HG02642 (cell line): Measurements from ENCODE around the gene VAMP5.
"Not testable (repeated sequence)": the region's sequence is repeated elsewhere in the genome, so short reads cannot be mapped to it uniquely, and the experiment has no call there.

Experiments
- ATAC-seq: cut with Tn5 transposase; IDR thresholded peaks from one replicate; pipeline ENCODE4 v1.9.1; 2021; ENCODE audit warnings: mild to moderate bottlenecking; ENCODE audit not compliant: unreplicated experiment, poor library complexity

Gene VAMP5

GRCh38 chr2:85582492-85582891 is 1.7 kb upstream of the VAMP5 start:
- ATAC-seq: no peak

- ATAC-seq: no peak
These were observed 421 bp upstream of the VAMP5 start for GRCh38 chr2:85583667-85584353.

GRCh38 chr2:85584857-85585780 is 888 bp downstream of the VAMP5 start:
- ATAC-seq: peak; percentile 43

GRCh38 chr2:85585781-85586105 is 1.5 kb downstream of the VAMP5 start:
- no peak for ATAC-seq

- ATAC-seq: no peak
These were observed 4.0 kb downstream of the VAMP5 start for GRCh38 chr2:85588236-85588635.

- ATAC-seq: no peak
These were observed 4.4 kb downstream of the VAMP5 start for GRCh38 chr2:85588645-85589044.

GRCh38 chr2:85589181-85589580 is 5.0 kb downstream of the VAMP5 start:
- ATAC-seq: no peak

- ATAC-seq: no peak
These were observed 6.0 kb downstream of the VAMP5 start for GRCh38 chr2:85589982-85590791.

- no peak for ATAC-seq
These were observed 6.7 kb downstream of the VAMP5 start for GRCh38 chr2:85590950-85591349.

- ATAC-seq: no peak
These were observed 7.3 kb downstream of the VAMP5 start for GRCh38 chr2:85591563-85591962.

GRCh38 chr2:85592299-85592698 is 8.1 kb downstream of the VAMP5 start:
- not testable (repeated sequence) for ATAC-seq

GRCh38 chr2:85593023-85593422 is 8.8 kb downstream of the VAMP5 start:
- ATAC-seq: no peak

- ATAC-seq: no peak
These were observed 10.6 kb downstream of the VAMP5 start for GRCh38 chr2:85594715-85595300.

- ATAC-seq: peak; percentile 99
These were observed 11.2 kb downstream of the VAMP5 start, which contains the start of gene RNF181 for GRCh38 chr2:85595301-85596025. Gene RNF181 (plus strand): TSS chr2:85595745. CDS start chr2:85595764, 19 bp downstream.

- no peak for ATAC-seq
These were observed 11.7 kb downstream of the VAMP5 start for GRCh38 chr2:85596026-85596333.

GRCh38 chr2:85596486-85597143 is 12.4 kb downstream of the VAMP5 start:
- ATAC-seq: no peak

GRCh38 chr2:85597241-85597640 is 13.0 kb downstream of the VAMP5 start:
- ATAC-seq: no peak

GRCh38 chr2:85598594-85599340 is 14.5 kb downstream of the VAMP5 start:
- no peak for ATAC-seq
